ENCODE data around the gene ADAM12. TPM values are rescaled to one million over a fixed set of nuclear protein-coding genes. Genes with fewer than 3 reads are reported as not detected.

Gene ADAM12
- total RNA-seq, 2 donors from 2014 or later: 6.7 to 7.9 TPM

GRCh38 chr10:126170371-126170770 lies 217.9 kb downstream of the ADAM12 start:
- ATAC-seq (peak in 1 of 2 donors; percentile 55), DNase-seq (no peak)
- intact Hi-C loops (cut with DNase I): no loop called here

DNA sequence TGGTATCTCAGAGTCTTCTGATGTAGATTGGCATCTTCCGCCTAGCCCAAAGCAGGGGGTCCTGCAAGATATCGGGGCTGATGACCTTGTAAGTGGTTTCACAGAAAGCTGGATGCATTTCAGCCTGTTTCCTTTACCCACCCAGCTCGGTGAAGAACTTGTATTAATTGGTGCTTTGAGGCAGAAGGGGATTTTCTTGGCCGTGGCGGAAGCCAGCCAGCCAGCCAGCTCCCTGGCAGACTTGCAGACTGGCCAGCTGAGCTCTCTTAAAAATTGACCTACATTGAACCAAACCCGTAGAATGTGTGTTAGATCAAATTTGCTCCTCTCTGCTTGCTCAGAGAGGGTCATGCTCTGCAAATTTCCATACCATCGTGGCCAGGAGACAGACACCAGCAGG lies 218.4 kb downstream of the ADAM12 start:
- intact Hi-C loops (cut with DNase I): no loop called here
- peak in 1 of 2 donors; percentile 47 for ATAC-seq

DNA sequence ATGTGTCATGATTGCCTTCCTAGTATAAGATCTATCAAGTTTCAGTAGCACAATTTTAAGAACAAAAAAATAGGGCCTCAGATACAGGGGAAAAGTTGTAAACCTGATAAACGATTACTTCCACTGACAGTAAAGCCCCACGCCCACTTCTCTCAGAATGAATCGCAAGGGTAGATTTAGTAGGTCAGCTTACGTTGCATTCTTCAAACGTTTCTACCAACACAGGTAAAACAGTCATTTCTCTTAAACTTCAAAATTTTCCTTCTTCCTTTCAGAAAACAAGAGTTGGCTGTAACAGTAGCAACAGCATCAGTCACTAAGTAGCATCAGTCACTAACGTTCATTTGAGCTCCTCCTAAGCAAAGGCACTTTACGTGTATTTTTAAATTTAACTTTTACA lies 221.5 kb downstream of the ADAM12 start:
- DNase-seq (no peak), ATAC-seq (no peak)
- intact Hi-C loops (cut with DNase I): no loop called here

More for the DNA sequence above, 218.4 kb downstream of the ADAM12 start:
- no peak for DNase-seq

- intact Hi-C loops (cut with DNase I): no loop called here
- no peak for ATAC-seq
Observed at GRCh38 chr10:126165874-126166273, 222.4 kb downstream of the ADAM12 start.

GRCh38 chr10:126163506-126163905 lies 224.8 kb downstream of the ADAM12 start:
- ATAC-seq: no peak
- DNase-seq: no peak
- intact Hi-C loops (cut with DNase I): no loop called here

More at GRCh38 chr10:126165874-126166273, 222.4 kb downstream of the ADAM12 start:
- DNase-seq: no peak

- ATAC-seq (no peak), DNase-seq (no peak)
- intact Hi-C loops (cut with DNase I): no loop called here
Observed at GRCh38 chr10:126161691-126162090, 226.6 kb downstream of the ADAM12 start.

DNA sequence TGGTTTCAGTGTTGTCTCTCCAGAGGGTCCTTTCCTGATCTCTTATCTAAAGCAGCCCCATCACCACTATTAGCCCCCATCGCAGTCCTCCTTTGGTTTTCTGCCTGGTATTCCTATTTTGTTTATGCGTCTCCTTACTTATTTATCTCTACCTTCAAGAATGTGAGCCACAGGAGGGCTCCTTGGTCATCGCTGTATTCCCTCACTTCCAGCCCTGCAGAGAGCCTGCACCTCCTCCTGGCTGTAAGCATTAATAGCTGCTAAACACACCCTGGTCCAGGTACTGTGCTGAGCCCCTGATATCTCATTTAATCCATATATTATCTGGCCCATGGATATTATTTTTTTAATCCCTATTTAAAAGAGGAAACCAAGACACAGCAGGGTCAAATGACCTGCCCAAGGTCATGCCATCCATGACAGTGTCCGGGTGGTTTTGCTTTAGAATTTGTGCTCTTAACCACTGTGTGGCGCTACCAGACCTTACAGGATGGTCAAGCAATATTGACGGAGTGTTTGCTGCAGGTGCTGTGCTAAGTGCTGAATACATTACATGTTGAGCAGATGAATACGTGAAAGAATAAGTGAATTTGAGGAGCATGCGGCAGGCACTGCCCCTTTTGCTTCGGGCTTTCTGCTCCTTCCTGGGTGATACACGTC lies 227.2 kb downstream of the ADAM12 start:
- no peak for DNase-seq
- peak in 1 of 2 donors; percentile 34 for ATAC-seq
- intact Hi-C loops (cut with DNase I): no loop called here

- DNase-seq: no peak
- intact Hi-C loops (cut with DNase I): no loop called here
- no peak for ATAC-seq
Observed at GRCh38 chr10:126160571-126160970, 227.7 kb downstream of the ADAM12 start.

- ATAC-seq: no peak
Observed at GRCh38 chr10:126158133-126158892, 230.0 kb downstream of the ADAM12 start.

DNA sequence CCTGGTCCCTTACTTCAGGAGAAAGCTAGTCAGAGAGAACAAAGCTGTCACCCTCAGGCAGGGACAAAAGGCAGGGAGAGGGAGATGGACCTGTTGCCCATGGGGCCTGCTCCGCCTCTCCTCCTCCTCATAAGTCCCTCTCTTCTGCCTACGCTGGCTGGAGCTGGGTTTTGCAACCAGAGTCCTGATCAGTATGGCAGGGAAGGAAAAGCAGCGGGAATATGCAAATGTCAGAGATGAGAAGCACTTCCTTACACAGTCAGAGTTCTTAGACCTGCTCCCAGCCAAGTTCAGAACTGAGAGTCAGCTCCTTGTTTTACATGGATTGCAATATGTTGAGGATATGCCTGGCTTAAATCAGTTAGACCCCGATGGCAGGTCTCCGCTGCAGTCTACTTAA lies 231.1 kb downstream of the ADAM12 start:
- ATAC-seq (no peak), DNase-seq (no peak)
- intact Hi-C loops (cut with DNase I): no loop called here

More at GRCh38 chr10:126158133-126158892, 230.0 kb downstream of the ADAM12 start:
- DNase-seq: no peak
- intact Hi-C loops (cut with DNase I): no loop called here

DNA sequence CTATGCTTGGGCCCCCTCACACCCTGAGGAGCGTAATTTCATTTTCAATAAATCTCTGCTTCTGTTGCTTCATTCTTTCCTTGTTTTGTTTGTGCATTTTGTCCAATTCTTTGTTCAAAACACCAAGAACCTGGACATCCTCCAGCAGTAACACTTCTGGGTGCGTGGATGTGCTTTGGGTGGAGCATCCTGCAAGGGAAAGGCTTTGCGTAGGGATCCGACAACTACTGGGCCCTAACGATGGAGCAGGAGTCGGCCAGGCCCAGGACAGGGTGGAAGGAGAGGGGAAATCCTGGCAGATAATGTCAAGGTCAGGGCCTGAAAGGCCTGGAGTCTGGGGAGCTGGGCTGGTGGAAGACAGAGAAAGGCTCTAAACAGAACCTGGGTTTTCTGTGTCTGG lies 231.8 kb downstream of the ADAM12 start:
- ATAC-seq (peak in 1 of 2 donors; percentile 54), DNase-seq (peak; percentile 34)
- intact Hi-C loops (cut with DNase I): no loop called here

- intact Hi-C loops (cut with DNase I): no loop called here
- no peak for DNase-seq
- ATAC-seq: no peak
Observed at GRCh38 chr10:126156012-126156411, 232.3 kb downstream of the ADAM12 start.

- no peak for DNase-seq
- intact Hi-C loops (cut with DNase I): no loop called here
- ATAC-seq: no peak
Observed at GRCh38 chr10:126155528-126155927, 232.7 kb downstream of the ADAM12 start.

- ATAC-seq: peak in 1 of 2 donors; percentile 27
- no peak for DNase-seq
- intact Hi-C loops (cut with DNase I): no loop called here
Observed at GRCh38 chr10:126153711-126154628, 234.3 kb downstream of the ADAM12 start.

DNA sequence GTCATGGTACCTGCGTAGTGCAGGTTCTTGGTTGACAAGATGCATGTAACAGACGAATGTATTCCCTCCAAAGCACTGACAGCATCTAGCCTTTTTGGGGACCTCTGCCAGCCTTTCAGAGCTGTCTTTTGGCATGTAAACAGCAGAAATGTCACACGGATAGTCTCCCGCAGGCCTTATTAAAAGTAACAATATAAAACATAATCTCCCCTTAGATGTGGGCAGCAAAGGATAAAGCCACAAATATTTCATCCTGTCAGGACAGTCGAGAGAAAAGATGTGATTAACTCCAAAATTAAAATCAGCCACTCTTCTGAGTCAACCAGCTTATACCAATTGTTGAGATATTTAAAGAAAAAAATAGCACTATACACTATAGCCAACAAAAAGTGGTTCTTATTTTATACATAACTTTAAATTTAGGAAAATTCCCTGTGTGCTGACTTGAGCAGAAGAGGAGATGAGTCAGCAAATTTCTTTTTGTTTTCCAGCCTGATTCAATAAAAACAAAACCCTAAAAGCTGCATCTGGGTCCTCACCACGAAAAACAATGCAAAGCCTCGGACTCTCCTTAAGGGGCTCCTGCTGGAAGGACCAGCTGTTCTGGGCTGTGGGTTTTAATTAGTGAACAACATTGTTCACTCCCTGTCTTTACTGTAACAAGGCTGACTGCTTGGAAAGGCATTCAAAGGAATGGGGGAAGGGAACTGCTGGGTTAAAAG lies 240.2 kb downstream of the ADAM12 start:
- intact Hi-C loops (cut with DNase I): no loop called here
- no peak for DNase-seq
- ATAC-seq: peak in 1 of 2 donors; percentile 21

DNA sequence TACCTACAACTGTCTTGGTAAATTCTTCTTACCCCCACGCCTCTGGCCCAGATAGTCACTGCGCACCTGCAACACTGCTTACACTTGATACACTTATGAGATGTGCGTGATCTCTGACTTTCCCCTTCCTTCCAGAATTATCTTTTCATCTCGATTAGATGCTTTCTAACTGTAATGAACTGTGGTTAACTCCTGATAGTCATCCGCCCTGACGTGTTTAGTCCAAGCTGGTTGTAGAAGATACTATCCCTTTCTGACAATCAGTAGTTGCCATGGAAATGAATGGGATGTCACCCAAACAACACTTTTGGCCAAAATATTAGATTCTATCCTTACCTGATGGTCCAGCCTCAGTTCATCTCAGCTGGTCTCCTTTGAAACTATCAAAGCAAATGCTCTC lies 241.5 kb downstream of the ADAM12 start:
- ATAC-seq (no peak), DNase-seq (no peak)
- intact Hi-C loops (cut with DNase I): no loop called here

DNA sequence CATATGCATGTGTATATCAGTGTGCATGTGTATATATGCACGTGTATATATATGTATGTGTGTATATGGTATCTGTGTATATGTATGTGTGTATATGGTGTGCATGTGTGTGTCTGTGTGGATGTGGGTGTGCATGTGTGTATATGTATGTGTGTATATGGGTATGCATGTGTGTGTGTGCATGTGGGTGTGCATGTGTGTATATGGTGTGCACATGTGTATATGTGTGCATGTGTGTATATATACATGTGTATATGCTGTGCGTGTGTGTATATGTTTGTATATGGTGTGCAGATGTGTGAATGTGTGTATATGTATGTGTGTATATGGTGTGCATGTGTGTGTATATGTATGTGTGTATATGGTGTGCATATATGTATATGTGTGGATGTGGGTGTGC lies 245.2 kb downstream of the ADAM12 start:
- intact Hi-C loops (cut with DNase I): no loop called here
- ATAC-seq (no peak), DNase-seq (no peak)

DNA sequence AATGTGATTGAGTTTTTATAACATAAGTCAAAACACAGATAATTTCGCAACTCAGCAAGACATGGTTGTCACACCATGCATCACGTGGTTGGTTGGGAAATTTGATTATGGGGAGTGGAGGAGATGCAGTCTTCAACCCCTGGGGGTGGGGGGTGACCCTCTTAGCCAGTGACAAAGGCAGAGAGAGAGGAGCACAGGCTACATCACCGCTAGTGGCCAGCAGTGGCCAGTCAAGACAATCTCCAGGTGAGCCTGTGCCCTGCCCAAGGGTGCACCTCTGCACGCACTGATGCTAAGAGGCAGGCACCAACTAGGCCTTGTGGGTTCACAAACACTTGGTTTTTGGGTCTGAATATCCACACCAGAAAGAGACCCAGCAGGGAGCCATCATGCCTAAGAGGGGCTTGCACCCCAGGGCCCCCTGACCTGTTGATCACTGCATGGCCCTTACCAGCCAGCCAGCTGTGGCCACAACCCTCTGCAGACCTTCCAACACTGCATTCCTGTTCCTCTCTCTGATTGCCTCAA lies 247.5 kb downstream of the ADAM12 start:
- ATAC-seq: no peak
- intact Hi-C loops (cut with DNase I): no loop called here
- DNase-seq: no peak
